Endothelial cell of umbilical vein (primary cell): ENCODE results near the gene CREBL2. TPM values are rescaled to one million over a fixed set of nuclear protein-coding genes. Genes with fewer than 3 reads are reported as not detected.

Experiments used
- polyA plus RNA-seq, 4 experiments: library from polyadenylated mRNA; depleted of rRNA in 3 of 4; stranded (reverse) in 3 of 4; unstranded in 1 of 4; fragments of >200 nt; gene quantifications; 2 replicates each; pipeline versions ENCODE4 v1.2.1 to v1.2.3, GENCODE V29; 2011 to 2012; ENCODE audit warnings: missing spikeins in 1 of 4
- total RNA-seq: library from RNA; stranded (reverse); gene quantifications from 2 replicates; pipeline ENCODE4 v1.2.3, GENCODE V29; 2021

Gene CREBL2
- total and polyA plus RNA-seq, 2 donors (not counting 3 experiments of a cell fraction or from before 2014, with no cell fraction given) = 10.5 to 19.4 TPM

Other genes starting within 250 kb of the CREBL2 start
- gene DUSP16, start 49.0 kb upstream of the CREBL2 start, total RNA-seq = 12.7 and 19.5 TPM in 2 replicates
- 7.0 and 7.4 TPM in 2 replicates for gene DUSP16, start 49.0 kb upstream of the CREBL2 start, polyA plus RNA-seq
- gene GPR19, start 84.3 kb downstream of the CREBL2 start, total RNA-seq = 0.37 and 0.40 TPM in 2 replicates
- gene GPR19, start 84.3 kb downstream of the CREBL2 start, polyA plus RNA-seq = 0.35 and 0.70 TPM in 2 replicates
- 32.0 and 40.8 TPM in 2 replicates for gene CDKN1B, start 105.5 kb downstream of the CREBL2 start, total RNA-seq
- gene CDKN1B, start 105.5 kb downstream of the CREBL2 start, polyA plus RNA-seq = 10.4 and 12.7 TPM in 2 replicates
- gene APOLD1, start 173.8 kb downstream of the CREBL2 start, total RNA-seq = 5.3 and 6.0 TPM in 2 replicates
- gene APOLD1, start 173.8 kb downstream of the CREBL2 start, polyA plus RNA-seq = 3.3 and 3.7 TPM in 2 replicates
- gene DDX47, start 201.5 kb downstream of the CREBL2 start, total RNA-seq = 74.6 and 75.2 TPM in 2 replicates
- 52.5 and 73.4 TPM in 2 replicates for gene DDX47, start 201.5 kb downstream of the CREBL2 start, polyA plus RNA-seq